RPMI8226 (cell line): Measurements from ENCODE around the gene POLD1.
A peak's percentile ranks its signal among the peaks of the same experiment; 100 is the strongest.

Source experiments
- DNase-seq: peaks from one replicate; pipeline ENCODE4 v3.0.0-alpha.2; 2015

The POLD1 gene

GRCh38 chr19:50392759-50393158, 8.6 kb downstream of the POLD1 start:
- DNase-seq, result no peak

DNA sequence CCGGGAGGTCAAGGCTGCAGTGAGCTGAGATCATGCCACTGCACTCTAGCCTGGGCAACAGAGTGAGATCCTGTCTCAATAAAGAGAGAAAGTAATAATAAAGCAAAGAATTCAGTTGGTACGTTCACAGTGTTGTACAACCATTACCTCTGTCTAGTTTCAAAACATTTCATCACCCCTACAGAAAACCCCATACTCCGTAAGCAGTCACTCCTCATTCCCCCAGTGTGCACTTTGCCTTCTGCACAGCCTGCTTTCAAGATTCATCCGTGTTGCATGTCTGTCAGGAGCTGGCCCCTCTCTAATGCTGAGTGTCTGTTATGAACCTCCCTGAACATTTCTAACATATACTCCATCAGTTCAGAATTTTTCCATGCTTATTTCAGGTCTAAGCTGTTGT, 9.4 kb downstream of the POLD1 start:
- no peak for DNase-seq

DNA sequence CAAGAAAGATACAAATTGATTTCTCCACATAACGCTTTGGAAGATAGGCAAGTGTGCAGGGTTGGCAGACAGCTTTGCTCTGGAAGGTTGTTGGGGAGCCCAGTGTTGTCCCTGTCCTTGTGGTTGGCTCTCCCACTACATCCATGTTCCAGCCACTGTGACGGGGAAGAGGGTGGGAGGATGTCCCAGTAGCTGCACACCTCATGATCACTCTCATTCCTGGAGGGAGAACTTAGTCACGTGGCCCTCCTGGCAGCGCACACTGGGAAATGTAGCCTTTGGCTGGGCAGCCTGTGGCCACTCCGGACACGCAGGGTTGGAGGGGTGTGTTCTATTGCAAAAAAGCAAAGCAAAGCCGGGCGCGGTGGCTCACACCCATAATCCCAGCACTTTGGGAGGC, 9.9 kb downstream of the POLD1 start:
- no peak for DNase-seq

DNA sequence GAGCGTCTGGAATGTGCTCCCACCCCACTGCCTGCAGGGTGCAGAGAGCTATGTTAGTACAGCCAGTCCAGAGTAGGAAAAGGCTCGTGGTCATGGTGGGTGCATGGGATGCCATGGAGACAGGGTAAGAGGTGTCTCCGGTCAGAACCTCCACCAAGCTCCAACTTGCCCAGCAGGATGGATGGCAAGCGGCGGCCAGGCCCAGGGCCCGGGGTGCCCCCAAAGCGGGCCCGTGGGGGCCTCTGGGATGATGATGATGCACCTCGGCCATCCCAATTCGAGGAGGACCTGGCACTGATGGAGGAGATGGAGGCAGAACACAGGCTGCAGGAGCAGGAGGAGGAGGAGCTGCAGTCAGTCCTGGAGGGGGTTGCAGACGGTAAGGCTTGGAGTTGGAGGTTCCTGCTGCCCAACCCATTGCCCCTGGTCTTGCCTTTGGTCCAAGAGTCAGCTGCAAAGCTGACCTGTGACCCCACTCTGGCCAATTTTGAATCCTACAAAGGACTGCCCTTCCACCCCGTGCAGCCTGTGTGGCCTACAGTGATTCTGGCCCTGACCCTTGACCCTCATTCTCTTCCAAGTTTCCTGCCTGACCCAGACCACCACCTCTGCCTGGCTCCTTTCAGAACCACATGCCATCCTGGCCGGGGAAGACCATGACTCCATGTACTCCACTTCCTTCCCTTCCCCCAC, 14.7 kb downstream of the POLD1 start:
- DNase-seq, result no peak

DNA sequence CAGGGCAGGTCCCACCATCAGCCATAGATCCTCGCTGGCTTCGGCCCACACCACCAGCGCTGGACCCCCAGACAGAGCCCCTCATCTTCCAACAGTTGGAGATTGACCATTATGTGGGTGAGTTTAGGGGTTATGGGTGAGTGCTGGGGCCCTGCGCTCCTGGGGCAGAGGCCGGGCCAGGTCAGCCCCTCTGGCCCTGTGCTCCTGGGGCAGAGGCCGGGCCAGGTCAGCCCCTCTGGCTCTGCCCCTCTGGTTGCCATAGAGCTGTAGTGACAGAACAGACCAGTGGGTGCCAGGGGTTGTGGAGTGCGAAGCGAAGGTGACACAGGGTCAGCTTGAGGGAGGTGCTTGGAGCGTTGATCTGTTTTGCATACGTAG, 15.2 kb downstream of the POLD1 start:
- DNase-seq, result no peak

GRCh38 chr19:50401605-50402450, 17.7 kb downstream of the POLD1 start:
- no peak for DNase-seq

- DNase-seq, result no peak
Measured at GRCh38 chr19:50402544-50403301, 18.6 kb downstream of the POLD1 start.

DNA sequence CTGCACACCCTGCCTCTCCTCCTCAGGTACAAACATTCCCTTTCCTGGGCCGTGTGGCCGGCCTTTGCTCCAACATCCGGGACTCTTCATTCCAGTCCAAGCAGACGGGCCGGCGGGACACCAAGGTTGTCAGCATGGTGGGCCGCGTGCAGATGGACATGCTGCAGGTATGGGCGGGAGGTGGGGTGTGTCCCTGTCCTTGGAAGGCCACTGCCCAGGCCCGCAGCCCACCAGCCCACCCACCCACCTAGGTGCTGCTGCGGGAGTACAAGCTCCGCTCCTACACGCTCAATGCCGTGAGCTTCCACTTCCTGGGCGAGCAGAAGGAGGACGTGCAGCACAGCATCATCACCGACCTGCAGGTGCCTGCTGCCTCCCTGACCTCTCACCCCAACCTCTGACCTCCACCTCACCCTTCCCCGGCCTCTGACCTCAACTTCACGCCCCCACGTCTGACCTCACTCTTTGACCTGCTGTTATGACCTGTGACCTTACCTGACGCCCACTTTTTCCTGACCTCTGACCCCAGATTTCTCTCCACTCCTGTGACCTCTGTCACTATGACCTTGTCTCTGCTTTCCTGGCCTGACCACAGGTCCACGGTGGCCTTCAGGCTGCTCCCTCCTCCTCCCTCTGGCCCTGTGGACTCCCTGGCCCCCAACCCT, 22.1 kb downstream of the POLD1 start:
- no peak for DNase-seq

DNA sequence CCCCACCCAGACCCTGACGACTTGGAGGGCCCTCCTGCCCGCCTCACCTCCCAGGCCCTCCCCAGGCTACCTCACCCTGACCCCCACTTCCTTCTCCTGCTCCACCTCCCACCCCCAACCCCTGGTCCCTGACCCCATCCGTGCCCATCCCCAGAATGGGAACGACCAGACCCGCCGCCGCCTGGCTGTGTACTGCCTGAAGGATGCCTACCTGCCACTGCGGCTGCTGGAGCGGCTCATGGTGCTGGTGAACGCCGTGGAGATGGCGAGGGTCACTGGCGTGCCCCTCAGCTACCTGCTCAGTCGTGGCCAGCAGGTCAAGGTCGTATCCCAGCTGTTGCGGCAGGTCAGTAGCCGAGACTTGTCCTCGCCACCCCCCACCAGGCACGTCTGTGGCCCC, 22.7 kb downstream of the POLD1 start:
- no peak for DNase-seq

- no peak for DNase-seq
Measured at GRCh38 chr19:50409347-50409746, 25.2 kb downstream of the POLD1 start.

DNA sequence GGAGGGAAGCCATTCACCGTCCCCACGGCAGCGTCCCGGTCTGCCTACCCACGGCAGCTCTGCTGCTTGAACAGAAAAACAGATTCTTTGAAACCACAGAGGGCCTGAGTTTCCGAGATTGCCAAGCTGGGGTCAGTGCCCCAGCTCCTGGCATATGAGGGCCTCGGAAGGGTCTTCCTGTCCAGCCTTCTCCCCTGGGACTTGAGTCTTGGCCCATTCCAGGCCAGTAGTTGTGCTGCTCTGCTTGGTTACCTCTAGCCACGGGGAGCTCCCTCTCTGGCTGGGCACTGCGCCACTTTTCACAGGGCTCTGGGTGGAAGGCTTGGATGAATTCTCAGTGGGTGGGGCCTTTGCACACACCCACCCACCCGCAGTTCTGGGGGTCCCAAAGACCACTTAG, 26.0 kb downstream of the POLD1 start:
- no peak for DNase-seq

DNA sequence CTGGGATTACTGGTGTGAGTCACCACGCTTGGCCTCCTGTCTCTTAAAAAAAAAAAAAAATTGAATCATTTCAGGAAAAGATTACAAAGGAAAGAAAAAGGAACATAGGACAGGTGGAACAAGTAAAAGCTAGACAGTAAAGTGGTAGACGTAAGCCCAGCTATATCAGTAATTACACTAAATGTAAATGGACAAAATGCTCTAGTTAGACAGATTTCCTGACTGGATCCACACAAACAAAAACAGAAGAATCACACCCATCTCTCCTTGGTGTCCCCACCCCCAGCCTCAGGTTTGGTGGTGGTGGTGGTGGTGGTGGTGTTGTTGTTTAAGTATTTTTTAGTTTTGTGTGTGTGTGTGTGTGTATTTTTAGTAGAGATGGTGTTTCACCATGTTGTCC, 28.3 kb downstream of the POLD1 start:
- DNase-seq, result no peak

DNA sequence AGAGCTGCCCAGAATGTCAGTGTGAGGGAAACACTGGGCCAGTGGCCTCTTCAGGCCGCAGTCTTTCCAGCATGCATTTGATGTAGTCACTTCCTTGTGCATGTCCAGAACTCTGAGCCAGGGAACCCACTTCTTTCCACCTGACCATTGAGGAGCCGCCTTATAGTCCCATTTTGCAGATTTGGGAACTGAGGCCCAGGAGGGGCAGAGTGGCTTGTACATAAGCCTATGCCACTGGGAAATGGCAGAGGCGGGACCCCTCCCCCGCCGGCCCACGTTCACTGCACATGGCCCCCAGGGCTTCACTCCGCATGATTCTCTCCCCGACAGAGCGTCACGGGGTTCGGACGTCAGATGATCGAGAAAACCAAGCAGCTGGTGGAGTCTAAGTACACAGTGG, 28.9 kb downstream of the POLD1 start:
- no peak for DNase-seq

DNA sequence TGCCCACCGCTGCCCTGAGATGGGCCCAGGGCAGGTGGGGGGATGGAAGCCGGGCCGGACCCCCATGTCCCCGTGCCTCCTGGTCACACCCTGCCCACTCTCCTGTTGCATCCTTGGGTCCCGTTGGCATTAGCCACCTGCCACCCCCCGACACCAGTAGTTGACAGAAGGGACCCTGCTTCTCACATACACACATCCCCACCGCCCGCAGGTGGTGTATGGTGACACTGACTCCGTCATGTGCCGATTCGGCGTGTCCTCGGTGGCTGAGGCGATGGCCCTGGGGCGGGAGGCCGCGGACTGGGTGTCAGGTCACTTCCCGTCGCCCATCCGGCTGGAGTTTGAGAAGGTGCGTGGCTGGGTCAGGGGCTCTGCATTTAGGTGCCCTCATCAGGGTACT, 29.4 kb downstream of the POLD1 start:
- DNase-seq, result no peak

DNA sequence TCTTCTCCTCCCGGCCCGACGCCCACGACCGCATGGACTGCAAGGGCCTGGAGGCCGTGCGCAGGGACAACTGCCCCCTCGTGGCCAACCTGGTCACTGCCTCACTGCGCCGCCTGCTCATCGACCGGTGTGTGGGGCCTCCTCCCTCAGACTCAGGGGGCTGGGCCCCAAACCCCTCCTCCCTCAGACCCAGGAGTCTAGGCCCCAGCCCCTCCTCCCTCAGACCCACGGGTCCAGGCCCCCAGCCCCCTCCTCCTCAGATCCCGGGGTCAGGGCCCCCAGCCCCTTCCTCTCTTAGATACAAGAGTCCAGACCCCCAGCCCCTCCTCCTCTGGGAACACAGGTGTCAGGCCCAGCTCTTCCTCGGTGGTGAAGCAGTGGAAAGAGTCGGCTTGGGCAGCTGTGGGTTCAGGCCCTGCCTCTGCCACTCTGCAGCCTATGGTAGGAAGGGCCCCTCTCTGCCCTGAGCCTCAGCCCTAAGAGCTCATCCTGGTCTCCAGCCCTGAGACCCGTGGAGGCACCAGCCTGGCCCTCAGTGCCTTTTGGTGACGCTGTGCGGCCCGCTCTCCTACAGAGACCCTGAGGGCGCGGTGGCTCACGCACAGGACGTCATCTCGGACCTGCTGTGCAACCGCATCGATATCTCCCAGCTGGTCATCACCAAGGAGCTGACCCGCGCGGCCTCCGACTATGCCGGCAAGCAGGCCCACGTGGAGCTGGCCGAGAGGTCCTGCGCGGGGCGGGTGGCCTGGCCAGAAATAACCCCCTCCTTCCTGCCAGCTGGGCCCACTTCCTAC, 30.9 kb downstream of the POLD1 start:
- peak; percentile 53 for DNase-seq

GRCh38 chr19:50415661-50416033, 31.5 kb downstream of the POLD1 start:
- peak; percentile 96 for DNase-seq

GRCh38 chr19:50416034-50416977, 32.2 kb downstream of the POLD1 start:
- DNase-seq, result no peak

DNA sequence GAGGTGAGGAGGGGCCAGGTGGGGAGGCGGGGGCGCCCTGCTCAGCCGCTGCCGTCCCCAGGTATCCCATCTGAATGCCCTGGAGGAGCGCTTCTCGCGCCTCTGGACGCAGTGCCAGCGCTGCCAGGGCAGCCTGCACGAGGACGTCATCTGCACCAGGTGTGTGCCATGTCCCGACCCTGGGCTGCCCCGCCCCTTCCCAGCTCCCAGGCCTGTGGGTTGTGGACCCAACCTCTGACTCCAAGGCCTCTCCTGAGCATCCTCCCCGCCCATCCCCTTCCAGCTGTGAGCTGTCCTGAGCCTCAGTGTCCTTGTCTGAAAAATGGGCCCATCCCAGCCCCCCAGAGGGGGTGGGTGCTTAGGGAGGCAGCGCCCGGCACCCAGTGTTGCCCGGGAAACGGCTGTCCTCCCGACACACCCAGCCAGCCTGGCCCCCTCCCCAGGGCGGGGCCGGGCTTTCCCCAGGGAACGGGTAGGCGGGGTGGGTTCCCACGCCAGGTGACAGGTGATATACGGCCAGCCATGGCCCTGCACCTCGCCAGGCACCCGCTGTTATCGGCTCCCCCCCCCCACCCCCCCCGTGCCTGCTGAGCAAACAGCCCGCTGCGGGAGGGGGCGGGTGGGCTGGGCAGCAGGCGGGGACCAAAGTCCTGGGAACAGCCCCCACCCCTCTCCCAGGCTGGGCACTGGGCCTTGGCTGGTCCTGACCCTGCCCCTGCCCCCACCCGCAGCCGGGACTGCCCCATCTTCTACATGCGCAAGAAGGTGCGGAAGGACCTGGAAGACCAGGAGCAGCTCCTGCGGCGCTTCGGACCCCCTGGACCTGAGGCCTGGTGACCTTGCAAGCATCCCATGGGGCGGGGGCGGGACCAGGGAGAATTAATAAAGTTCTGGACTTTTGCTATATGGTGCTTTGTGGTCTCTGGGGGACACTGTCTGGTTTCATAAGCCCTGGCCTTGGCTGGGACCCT, 33.2 kb downstream of the POLD1 start:
- DNase-seq, result peak; percentile 73

- DNase-seq, result peak; percentile 63
Measured at GRCh38 chr19:50418176-50419021, 34.3 kb downstream of the POLD1 start, which contains the start of gene SPIB. Gene SPIB, plus strand, starts transcription at chr19:50418938. Its CDS starts 25 bp downstream, at chr19:50418963.
